HL-60 (cell line): Measurements from ENCODE around the gene ZNHIT6.

Experiments used
- POLR2AphosphoS5 ChIP-seq: IDR thresholded peaks from 2 replicates; pipeline ENCODE4 v1.6.1; 2012; ENCODE audit warnings: low read depth
- TF ChIP-seq, protein P1 (sequence below): IDR thresholded peaks from 2 replicates; pipeline ENCODE4 v1.6.1; 2012; ENCODE audit warnings: low read depth; ENCODE audit not compliant: insufficient replicate concordance
- TF ChIP-seq, protein P2 (sequence below): IDR thresholded peaks from one replicate; pipeline ENCODE4 v1.5.1; 2011; ENCODE audit warnings: low read length, control low read depth, inconsistent platforms; ENCODE audit not compliant: insufficient read depth

DNA sequence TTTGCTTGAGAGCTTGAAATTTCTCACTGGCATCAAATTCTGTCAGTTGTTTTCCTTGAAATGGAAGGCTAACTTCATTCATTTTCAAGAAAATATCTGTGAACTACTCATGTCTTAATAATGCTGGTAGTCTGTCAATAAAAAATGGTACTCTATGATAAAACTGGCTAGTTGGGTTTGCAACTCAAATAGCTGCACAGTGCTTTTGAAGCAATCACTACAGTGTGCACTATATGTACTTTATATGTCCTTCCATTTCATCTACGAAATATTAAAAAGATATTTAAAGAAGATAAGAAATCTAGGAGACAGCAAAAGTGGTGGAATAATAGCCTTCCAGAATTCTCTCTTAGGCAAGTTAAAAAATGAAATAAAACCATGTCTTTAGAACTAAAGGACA, 39.9 kb upstream of the ZNHIT6 start:
- TF ChIP-seq, protein P1, sequence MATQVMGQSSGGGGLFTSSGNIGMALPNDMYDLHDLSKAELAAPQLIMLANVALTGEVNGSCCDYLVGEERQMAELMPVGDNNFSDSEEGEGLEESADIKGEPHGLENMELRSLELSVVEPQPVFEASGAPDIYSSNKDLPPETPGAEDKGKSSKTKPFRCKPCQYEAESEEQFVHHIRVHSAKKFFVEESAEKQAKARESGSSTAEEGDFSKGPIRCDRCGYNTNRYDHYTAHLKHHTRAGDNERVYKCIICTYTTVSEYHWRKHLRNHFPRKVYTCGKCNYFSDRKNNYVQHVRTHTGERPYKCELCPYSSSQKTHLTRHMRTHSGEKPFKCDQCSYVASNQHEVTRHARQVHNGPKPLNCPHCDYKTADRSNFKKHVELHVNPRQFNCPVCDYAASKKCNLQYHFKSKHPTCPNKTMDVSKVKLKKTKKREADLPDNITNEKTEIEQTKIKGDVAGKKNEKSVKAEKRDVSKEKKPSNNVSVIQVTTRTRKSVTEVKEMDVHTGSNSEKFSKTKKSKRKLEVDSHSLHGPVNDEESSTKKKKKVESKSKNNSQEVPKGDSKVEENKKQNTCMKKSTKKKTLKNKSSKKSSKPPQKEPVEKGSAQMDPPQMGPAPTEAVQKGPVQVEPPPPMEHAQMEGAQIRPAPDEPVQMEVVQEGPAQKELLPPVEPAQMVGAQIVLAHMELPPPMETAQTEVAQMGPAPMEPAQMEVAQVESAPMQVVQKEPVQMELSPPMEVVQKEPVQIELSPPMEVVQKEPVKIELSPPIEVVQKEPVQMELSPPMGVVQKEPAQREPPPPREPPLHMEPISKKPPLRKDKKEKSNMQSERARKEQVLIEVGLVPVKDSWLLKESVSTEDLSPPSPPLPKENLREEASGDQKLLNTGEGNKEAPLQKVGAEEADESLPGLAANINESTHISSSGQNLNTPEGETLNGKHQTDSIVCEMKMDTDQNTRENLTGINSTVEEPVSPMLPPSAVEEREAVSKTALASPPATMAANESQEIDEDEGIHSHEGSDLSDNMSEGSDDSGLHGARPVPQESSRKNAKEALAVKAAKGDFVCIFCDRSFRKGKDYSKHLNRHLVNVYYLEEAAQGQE: no peak
- TF ChIP-seq, protein P2, sequence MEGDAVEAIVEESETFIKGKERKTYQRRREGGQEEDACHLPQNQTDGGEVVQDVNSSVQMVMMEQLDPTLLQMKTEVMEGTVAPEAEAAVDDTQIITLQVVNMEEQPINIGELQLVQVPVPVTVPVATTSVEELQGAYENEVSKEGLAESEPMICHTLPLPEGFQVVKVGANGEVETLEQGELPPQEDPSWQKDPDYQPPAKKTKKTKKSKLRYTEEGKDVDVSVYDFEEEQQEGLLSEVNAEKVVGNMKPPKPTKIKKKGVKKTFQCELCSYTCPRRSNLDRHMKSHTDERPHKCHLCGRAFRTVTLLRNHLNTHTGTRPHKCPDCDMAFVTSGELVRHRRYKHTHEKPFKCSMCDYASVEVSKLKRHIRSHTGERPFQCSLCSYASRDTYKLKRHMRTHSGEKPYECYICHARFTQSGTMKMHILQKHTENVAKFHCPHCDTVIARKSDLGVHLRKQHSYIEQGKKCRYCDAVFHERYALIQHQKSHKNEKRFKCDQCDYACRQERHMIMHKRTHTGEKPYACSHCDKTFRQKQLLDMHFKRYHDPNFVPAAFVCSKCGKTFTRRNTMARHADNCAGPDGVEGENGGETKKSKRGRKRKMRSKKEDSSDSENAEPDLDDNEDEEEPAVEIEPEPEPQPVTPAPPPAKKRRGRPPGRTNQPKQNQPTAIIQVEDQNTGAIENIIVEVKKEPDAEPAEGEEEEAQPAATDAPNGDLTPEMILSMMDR: no peak
- TF ChIP-seq POLR2AphosphoS5: no peak
